Activated CD4-positive, alpha-beta T cell treated with anti-CD3 and anti-CD28 coated beads, Interleukin-2, amount 10 ng/mL, durations not matched to agents 24 days and 14 days (primary cell): ENCODE measurements around the gene SLC6A11. TPM values are rescaled to one million over a fixed set of nuclear protein-coding genes. Genes with fewer than 3 reads are reported as not detected.

Experiments used
- DNase-seq: peaks from one replicate; pipeline ENCODE4 v3.0.0; 2022
- H3K27ac Mint-ChIP-seq: one replicate; pipeline ENCODE4 v1.8.0; 2022; ENCODE audit warnings: mild to moderate bottlenecking, mixed read lengths
- H3K27me3 Mint-ChIP-seq: one replicate; pipeline ENCODE4 v1.8.0; 2022; ENCODE audit warnings: mixed read lengths
- H3K36me3 Mint-ChIP-seq: one replicate; pipeline ENCODE4 v1.8.0; 2022; ENCODE audit warnings: low read depth, mild to moderate bottlenecking, mixed read lengths
- H3K4me1 Mint-ChIP-seq: one replicate; pipeline ENCODE4 v1.8.0; 2021; ENCODE audit warnings: mixed read lengths
- H3K4me3 Mint-ChIP-seq: one replicate; pipeline ENCODE4 v1.8.0; 2022; ENCODE audit warnings: mild to moderate bottlenecking, moderate library complexity, mixed read lengths
- H3K9me3 Mint-ChIP-seq: one replicate; pipeline ENCODE4 v1.8.0; 2021; ENCODE audit warnings: mixed read lengths
- intact Hi-C: fragments of 100-400 bp; cut with micrococcal nuclease; formaldehyde crosslinking; loops from one replicate; pipeline ENCODE4 v1.15.1; 2023
- total RNA-seq: library from RNA; stranded (reverse); gene quantifications from 2 replicates; pipeline ENCODE4 v1.2.3, GENCODE V29; 2022

The SLC6A11 gene
- total RNA-seq, 1 donor from 2014 or later = not detected

DNA sequence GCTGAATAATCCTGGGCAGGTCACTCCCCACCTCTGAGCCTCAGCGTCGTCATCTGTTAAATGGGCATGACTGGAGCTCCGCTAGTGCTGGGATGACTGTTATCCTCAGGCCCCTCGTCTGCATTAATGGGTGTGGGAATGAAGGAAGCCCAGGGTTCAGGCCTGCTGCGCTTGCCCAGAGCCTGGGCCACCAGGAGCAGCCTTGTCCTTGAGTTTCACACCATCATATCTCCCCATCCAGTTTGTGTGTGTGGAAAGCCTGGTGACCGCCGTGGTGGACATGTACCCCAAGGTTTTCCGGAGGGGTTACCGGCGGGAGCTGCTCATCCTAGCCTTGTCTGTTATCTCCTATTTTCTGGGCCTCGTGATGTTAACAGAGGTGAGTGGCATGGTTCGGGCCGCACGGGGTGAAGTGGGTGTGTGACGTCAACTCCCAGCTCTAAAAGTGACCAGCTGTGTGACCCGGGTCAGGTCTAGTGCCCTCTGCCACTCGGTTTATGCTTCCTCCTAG is 113.0 kb downstream of the SLC6A11 start:
- intact Hi-C loops = no loop called here
- Mint-ChIP-seq H3K36me3 (no peaks in the 10 kb centered on the region), H3K9me3 (no peaks in the 10 kb centered on the region), H3K4me3 (no peak overlapping the region), H3K4me1 (no peaks in the 10 kb centered on the region), H3K27ac (no peak overlapping the region), H3K27me3 (no peaks in the 10 kb centered on the region)
- no peak for DNase-seq

DNA sequence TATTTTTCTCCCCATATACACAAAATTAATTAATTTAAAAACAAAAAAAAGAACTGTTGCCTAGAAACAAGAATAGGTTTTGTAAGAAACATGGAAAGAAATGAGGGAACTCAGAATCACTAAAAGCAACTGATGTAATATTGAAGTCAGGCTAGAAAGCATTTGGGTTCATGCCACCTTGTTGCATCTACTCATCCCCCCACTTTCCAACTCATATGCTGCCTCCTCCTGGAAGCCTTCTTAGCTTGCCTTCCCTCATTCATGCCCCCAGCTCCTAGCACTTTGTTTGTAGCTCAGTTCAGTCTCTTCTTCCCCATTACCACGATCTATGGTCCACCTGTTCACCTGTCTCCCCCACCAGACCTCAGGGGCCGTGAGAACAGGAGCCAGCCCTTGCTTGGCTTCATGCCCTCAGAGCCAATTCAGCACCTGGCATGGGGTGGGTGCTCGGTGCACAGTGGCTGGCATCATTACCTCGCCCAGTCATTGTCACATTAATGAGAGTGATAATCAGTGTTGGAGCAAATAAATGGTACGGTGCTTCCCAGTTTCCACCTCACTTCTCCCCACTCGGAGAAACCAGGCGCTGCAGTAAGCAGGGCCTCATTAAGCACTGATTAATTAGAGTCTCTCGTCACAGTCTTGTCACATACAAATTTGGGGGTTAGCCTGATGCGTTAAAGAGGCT is 114.1 kb downstream of the SLC6A11 start:
- H3K27me3 Mint-ChIP-seq = no peaks in the 10 kb centered on the region
- H3K9me3 Mint-ChIP-seq = no peaks in the 10 kb centered on the region
- no peak for DNase-seq
- no peak overlapping the region for H3K4me3 Mint-ChIP-seq
- no peak overlapping the region for H3K27ac Mint-ChIP-seq
- H3K4me1 Mint-ChIP-seq = no peaks in the 10 kb centered on the region
- intact Hi-C loops = no loop called here
- no peaks in the 10 kb centered on the region for H3K36me3 Mint-ChIP-seq

DNA sequence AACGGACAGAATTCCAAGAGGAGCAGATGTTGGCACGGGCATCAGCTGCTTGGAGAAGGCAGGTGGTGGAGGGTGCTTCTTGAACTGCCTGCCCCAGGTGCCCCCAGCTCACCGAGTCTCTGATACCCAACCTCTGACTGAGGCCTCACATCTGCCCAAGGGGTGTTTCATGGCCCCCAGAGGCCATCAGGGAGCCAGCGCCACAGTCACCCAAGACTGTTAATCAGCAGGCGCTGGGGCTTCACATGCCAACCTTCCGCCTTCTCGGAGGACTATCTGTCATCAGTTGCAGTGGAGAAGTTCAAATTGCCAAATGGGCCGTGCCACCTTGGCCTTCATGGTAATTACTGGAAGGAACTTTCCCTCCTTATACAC is 114.6 kb downstream of the SLC6A11 start:
- no peak for DNase-seq
- no peak overlapping the region for H3K4me3 Mint-ChIP-seq
- no peaks in the 10 kb centered on the region for H3K4me1 Mint-ChIP-seq
- no peaks in the 10 kb centered on the region for H3K27me3 Mint-ChIP-seq
- intact Hi-C loops = no loop called here
- H3K36me3 Mint-ChIP-seq = no peaks in the 10 kb centered on the region
- no peaks in the 10 kb centered on the region for H3K9me3 Mint-ChIP-seq
- no peak overlapping the region for H3K27ac Mint-ChIP-seq

DNA sequence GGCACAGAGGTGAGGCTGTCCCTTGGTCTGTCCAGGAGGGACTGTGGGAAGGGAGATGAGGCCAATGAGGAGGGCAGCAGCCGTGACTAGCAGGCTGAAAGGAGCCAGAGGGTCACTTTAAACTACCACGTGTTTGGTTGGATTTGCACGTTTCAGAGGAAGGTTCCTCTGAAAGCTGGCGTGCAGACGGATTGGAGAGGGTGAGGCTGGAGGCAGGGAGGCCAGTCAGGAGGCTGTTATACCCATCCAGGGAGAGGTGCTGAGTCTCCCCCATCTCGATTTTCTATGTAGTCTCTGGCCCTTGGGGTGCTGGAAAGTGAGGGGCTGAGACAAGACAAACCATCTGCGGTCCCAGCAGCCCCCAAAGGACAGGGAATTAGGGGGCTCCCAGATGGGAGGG is 116.6 kb downstream of the SLC6A11 start:
- DNase-seq = no peak
- Mint-ChIP-seq H3K4me1 (no peaks in the 10 kb centered on the region), H3K4me3 (no peak overlapping the region), H3K27ac (no peak overlapping the region), H3K9me3 (no peaks in the 10 kb centered on the region), H3K27me3 (no peaks in the 10 kb centered on the region), H3K36me3 (no peaks in the 10 kb centered on the region)
- intact Hi-C loops = no loop called here

GRCh38 chr3:10933021-10933420 is 117.0 kb downstream of the SLC6A11 start:
- intact Hi-C loops = no loop called here

DNA sequence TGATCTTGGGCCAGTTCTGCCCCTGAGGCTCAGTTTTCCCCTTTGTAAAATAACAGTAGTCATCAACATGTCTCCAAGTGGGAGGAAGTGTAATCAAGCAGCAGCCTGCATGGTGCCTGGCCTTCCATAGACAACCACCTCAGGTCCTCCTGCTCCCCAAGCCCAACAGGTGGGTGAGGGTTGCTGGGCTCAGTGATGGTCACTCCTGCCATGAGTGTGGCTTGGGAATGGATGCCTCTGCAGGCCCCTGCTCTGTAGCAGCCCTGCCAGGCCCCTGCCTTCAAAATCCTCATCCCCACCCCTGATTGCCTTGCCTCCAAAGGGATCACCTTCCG is 117.4 kb downstream of the SLC6A11 start:
- Mint-ChIP-seq H3K4me3 (no peak overlapping the region), H3K9me3 (no peaks in the 10 kb centered on the region), H3K27me3 (no peaks in the 10 kb centered on the region), H3K36me3 (no peaks in the 10 kb centered on the region), H3K27ac (no peak overlapping the region), H3K4me1 (no peaks in the 10 kb centered on the region)
- intact Hi-C loops = no loop called here
- no peak for DNase-seq

More at GRCh38 chr3:10933021-10933420, 117.0 kb downstream of the SLC6A11 start:
- Mint-ChIP-seq H3K27me3 (no peaks in the 10 kb centered on the region), H3K4me3 (no peak overlapping the region), H3K27ac (no peak overlapping the region), H3K9me3 (no peaks in the 10 kb centered on the region), H3K36me3 (no peaks in the 10 kb centered on the region), H3K4me1 (no peaks in the 10 kb centered on the region)
- DNase-seq = no peak

DNA sequence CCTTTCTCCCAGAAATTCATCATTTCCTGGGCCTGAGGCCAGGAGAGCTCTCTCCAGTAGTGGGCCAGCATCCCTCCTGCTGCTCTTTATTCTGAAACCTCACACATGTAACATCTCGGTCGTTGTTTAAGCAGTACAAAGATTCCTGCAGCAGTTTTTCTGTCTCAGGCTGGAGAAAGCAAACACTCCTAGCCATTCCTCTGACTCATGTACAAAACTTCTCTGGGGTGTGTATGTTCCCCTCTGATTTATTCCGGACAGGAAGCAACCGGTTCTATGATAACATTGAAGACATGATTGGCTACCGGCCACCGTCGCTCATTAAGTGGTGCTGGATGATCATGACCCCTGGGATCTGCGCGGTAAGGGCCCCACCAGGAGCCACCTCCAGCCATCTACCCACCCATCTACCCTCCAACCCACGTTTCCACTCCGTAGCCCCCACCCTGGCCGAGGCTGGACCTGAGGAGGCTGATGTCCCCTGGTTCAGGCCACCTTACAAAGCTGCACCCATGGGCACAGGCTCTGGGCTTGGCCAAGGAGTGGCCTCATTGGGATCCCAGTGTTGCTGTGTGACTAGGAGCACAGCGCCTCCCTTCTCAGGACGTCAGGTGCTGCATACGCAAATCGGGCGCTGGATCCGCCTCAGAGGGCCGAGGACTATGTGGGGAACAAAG is 117.9 kb downstream of the SLC6A11 start:
- DNase-seq = no peak
- H3K27me3 Mint-ChIP-seq = no peaks in the 10 kb centered on the region
- H3K9me3 Mint-ChIP-seq = no peaks in the 10 kb centered on the region
- intact Hi-C loops = no loop called here
- no peaks in the 10 kb centered on the region for H3K4me1 Mint-ChIP-seq
- H3K27ac Mint-ChIP-seq = no peak overlapping the region
- no peak overlapping the region for H3K4me3 Mint-ChIP-seq
- no peaks in the 10 kb centered on the region for H3K36me3 Mint-ChIP-seq

GRCh38 chr3:10935028-10935427 is 119.0 kb downstream of the SLC6A11 start:
- intact Hi-C loops = no loop called here
- Mint-ChIP-seq H3K4me3 (no peak overlapping the region), H3K27ac (no peak overlapping the region), H3K27me3 (no peaks in the 10 kb centered on the region), H3K4me1 (no peaks in the 10 kb centered on the region), H3K9me3 (no peaks in the 10 kb centered on the region), H3K36me3 (no peaks in the 10 kb centered on the region)
- no peak for DNase-seq

- Mint-ChIP-seq H3K9me3 (no peaks in the 10 kb centered on the region), H3K4me1 (no peaks in the 10 kb centered on the region), H3K27ac (no peak overlapping the region), H3K4me3 (no peak overlapping the region), H3K27me3 (no peaks in the 10 kb centered on the region), H3K36me3 (no peaks in the 10 kb centered on the region)
- intact Hi-C loops = no loop called here
- DNase-seq = no peak
Measured at GRCh38 chr3:10935846-10936631, 120.0 kb downstream of the SLC6A11 start.

- Mint-ChIP-seq H3K36me3 (no peaks in the 10 kb centered on the region), H3K4me3 (no peak overlapping the region), H3K9me3 (no peaks in the 10 kb centered on the region), H3K27me3 (no peaks in the 10 kb centered on the region), H3K4me1 (no peaks in the 10 kb centered on the region), H3K27ac (no peak overlapping the region)
- intact Hi-C loops = no loop called here
- no peak for DNase-seq
Measured at GRCh38 chr3:10936686-10937085, 120.7 kb downstream of the SLC6A11 start.

- Mint-ChIP-seq H3K27me3 (no peaks in the 10 kb centered on the region), H3K9me3 (no peaks in the 10 kb centered on the region), H3K4me1 (no peaks in the 10 kb centered on the region), H3K36me3 (no peaks in the 10 kb centered on the region), H3K27ac (no peak overlapping the region), H3K4me3 (no peak overlapping the region)
- DNase-seq = no peak
- intact Hi-C loops = no loop called here
Measured at GRCh38 chr3:10937141-10937825, 121.3 kb downstream of the SLC6A11 start.

GRCh38 chr3:10939556-10939955 is 123.5 kb downstream of the SLC6A11 start:
- intact Hi-C loops = no loop called here
- Mint-ChIP-seq H3K4me1 (no peaks in the 10 kb centered on the region), H3K9me3 (no peaks in the 10 kb centered on the region), H3K4me3 (no peak overlapping the region), H3K36me3 (no peaks in the 10 kb centered on the region), H3K27me3 (no peaks in the 10 kb centered on the region), H3K27ac (no peak overlapping the region)
- DNase-seq = no peak

- Mint-ChIP-seq H3K36me3 (no peaks in the 10 kb centered on the region), H3K27ac (no peak overlapping the region), H3K4me3 (no peak overlapping the region), H3K9me3 (no peaks in the 10 kb centered on the region), H3K27me3 (no peaks in the 10 kb centered on the region), H3K4me1 (no peaks in the 10 kb centered on the region)
- intact Hi-C loops = no loop called here
- no peak for DNase-seq
Measured at GRCh38 chr3:10940106-10940505, 124.1 kb downstream of the SLC6A11 start.

- DNase-seq = peak; percentile 68
- H3K27me3 Mint-ChIP-seq = no peaks in the 10 kb centered on the region
- intact Hi-C loops = no loop called here
- no peaks in the 10 kb centered on the region for H3K9me3 Mint-ChIP-seq
- H3K36me3 Mint-ChIP-seq = no peaks in the 10 kb centered on the region
- no peaks in the 10 kb centered on the region for H3K4me1 Mint-ChIP-seq
- H3K27ac Mint-ChIP-seq = no peak overlapping the region
- H3K4me3 Mint-ChIP-seq = no peak overlapping the region
Measured at GRCh38 chr3:10941972-10942371, 125.9 kb downstream of the SLC6A11 start.
